ENCODE data around the gene PRMT1. TPM values are rescaled to one million over a fixed set of nuclear protein-coding genes. Genes with fewer than 3 reads are reported as not detected.

Gene PRMT1
- total RNA-seq, 4 donors from 2014 or later: 102 to 191 (median 144) TPM

DNA sequence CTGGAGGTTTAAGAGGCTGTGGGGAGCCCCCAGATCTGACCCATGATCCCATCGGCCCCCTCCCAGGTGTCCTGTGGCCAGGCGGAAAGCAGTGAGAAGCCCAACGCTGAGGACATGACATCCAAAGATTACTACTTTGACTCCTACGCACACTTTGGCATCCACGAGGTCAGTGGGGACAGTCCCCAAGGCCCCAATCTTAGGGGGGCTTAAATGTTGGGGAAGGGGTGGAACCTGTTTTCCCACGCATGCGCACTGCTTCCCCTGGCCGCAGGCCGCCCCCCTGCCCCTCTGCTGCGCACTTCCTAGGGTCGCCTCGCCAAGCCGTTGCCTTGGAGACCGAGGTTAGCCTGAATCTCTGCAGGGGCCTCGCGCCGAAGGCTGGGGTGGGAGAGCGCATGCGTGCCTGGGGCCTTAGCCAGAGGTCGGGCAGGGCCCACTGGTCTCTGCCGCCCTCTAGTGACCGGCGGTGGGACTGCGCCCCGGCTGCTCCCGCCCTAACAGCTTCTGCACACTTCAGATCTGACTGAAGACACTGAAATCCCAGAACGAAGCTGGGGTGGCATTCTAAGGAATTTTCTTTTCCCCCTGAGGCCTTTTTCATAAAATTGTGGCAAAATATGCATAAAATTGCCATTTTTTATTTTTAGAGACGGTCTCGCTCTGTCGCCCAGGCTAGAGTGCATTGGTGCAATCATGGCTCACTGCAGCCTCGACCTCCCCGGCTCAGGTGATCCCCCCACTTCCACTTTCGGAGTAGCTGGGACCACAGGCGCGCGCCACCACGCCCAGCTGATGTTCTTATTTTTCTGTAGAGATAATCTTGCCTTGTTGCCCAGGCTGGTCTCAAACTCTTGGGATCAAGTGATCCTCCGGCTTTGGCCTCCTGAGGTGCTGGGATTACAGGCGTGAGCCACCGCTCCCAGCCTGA is 3.6 kb downstream of the PRMT1 start:
- peak; percentile 94 for DNase-seq (ENCODE audit: extremely low spot score)
- Histone ChIP-seq H3K4me3 (peak overlapping the region; percentile 35 to 48 (median 36)), H3K27ac (replicated peaks in 1 of 4) (peak overlapping the region; percentile 62 to 96 (median 67))

DNA sequence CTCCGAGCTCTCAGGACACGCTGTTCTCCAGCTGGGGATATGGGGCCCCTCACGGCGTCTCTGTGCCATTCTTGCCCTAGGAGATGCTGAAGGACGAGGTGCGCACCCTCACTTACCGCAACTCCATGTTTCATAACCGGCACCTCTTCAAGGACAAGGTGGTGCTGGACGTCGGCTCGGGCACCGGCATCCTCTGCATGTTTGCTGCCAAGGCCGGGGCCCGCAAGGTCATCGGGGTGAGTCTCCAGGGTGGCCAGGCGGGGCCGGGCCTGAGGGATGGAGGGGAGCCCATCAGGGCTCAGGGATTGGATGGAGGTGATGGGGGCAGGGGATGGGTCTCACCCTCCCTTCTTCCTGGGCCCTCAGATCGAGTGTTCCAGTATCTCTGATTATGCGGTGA is 4.8 kb downstream of the PRMT1 start:
- H3K27me3 ChIP-seq: no peaks in the 10 kb centered on the region
- WGBS: 91% methylated on average over 19 of the region's 19 CpGs
- H3K9me3 ChIP-seq: no peaks in the 10 kb centered on the region
- no peak for DNase-seq (ENCODE audit: extremely low spot score)
- no peak for TF ChIP-seq POLR2AphosphoS5 (IDR thresholded peaks at IDR 0.05)
- no peak for TF ChIP-seq EP300 (IDR thresholded peaks at IDR 0.05)
- TF ChIP-seq POLR2A (IDR thresholded peaks at IDR 0.05; ENCODE audit: low read depth): no peak
- TF ChIP-seq, protein P1, sequence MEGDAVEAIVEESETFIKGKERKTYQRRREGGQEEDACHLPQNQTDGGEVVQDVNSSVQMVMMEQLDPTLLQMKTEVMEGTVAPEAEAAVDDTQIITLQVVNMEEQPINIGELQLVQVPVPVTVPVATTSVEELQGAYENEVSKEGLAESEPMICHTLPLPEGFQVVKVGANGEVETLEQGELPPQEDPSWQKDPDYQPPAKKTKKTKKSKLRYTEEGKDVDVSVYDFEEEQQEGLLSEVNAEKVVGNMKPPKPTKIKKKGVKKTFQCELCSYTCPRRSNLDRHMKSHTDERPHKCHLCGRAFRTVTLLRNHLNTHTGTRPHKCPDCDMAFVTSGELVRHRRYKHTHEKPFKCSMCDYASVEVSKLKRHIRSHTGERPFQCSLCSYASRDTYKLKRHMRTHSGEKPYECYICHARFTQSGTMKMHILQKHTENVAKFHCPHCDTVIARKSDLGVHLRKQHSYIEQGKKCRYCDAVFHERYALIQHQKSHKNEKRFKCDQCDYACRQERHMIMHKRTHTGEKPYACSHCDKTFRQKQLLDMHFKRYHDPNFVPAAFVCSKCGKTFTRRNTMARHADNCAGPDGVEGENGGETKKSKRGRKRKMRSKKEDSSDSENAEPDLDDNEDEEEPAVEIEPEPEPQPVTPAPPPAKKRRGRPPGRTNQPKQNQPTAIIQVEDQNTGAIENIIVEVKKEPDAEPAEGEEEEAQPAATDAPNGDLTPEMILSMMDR (IDR thresholded peaks at IDR 0.05): no peak
- H3K4me3 ChIP-seq: no peak overlapping the region
- peaks cover 48 to 64% (median 59%) of the 10 kb centered on the region in 4 donors for H3K36me3 ChIP-seq
- intact Hi-C loops (cut with DNase I): no loop called here
- H3K27ac ChIP-seq (replicated peaks in 1 of 4): no peak overlapping the region
- peaks cover 38 to 45% (median 40%) of the 10 kb centered on the region in 4 donors for H3K4me1 ChIP-seq

More for the DNA sequence above, 3.6 kb downstream of the PRMT1 start:
- H3K27me3 ChIP-seq: no peaks in the 10 kb centered on the region
- 44% methylated on average over 25 of the region's 40 CpGs for WGBS
- intact Hi-C loops (cut with DNase I): no loop called here
- H3K9me3 ChIP-seq: no peaks in the 10 kb centered on the region
- H3K4me1 ChIP-seq: peaks cover 39 to 51% (median 45%) of the 10 kb centered on the region in 4 donors
- H3K36me3 ChIP-seq: peaks cover 37 to 52% (median 48%) of the 10 kb centered on the region in 4 donors
- TF ChIP-seq, protein P1 (IDR thresholded peaks at IDR 0.05): peak in 2 of 3 experiments; percentile 99 to 100
- TF ChIP-seq POLR2AphosphoS5 (IDR thresholded peaks at IDR 0.05) (peak in 1 of 2 donors; percentile 81), EP300 (IDR thresholded peaks at IDR 0.05) (no peak), POLR2A (IDR thresholded peaks at IDR 0.05; ENCODE audit: low read depth) (no peak)

DNA sequence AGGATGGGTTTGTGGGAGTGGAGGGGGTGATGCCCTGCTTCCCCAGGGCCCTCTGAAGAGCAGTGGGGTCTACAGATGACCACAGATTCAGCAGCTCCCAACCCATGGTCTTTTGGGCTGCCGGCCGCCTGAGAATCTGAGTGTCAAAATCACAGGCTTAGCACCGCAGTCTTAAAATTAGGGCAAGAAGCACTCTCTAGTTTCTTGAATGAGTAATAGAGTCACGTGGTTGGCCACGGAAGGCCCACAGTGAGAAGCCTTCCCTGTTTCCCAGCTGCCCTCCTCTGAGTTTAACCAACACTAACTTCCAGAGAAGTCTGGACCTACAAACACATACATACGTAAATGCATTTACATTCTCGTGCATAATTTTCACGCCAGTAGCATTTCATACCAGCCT is 5.2 kb downstream of the PRMT1 start:
- Histone ChIP-seq H3K4me3 (no peak overlapping the region), H3K27me3 (no peaks in the 10 kb centered on the region), H3K4me1 (peaks cover 38 to 45% (median 42%) of the 10 kb centered on the region in 4 donors), H3K27ac (replicated peaks in 1 of 4) (no peak overlapping the region), H3K9me3 (no peaks in the 10 kb centered on the region), H3K36me3 (peaks cover 52 to 68% (median 63%) of the 10 kb centered on the region in 4 donors)
- DNase-seq (ENCODE audit: extremely low spot score): no peak
- WGBS: 83% methylated on average over 8 of the region's 8 CpGs
- TF ChIP-seq POLR2AphosphoS5 (IDR thresholded peaks at IDR 0.05) (no peak), EP300 (IDR thresholded peaks at IDR 0.05) (no peak), POLR2A (IDR thresholded peaks at IDR 0.05; ENCODE audit: low read depth) (no peak)
- TF ChIP-seq, protein P1 (IDR thresholded peaks at IDR 0.05): no peak
- intact Hi-C loops (cut with DNase I): no loop called here

DNA sequence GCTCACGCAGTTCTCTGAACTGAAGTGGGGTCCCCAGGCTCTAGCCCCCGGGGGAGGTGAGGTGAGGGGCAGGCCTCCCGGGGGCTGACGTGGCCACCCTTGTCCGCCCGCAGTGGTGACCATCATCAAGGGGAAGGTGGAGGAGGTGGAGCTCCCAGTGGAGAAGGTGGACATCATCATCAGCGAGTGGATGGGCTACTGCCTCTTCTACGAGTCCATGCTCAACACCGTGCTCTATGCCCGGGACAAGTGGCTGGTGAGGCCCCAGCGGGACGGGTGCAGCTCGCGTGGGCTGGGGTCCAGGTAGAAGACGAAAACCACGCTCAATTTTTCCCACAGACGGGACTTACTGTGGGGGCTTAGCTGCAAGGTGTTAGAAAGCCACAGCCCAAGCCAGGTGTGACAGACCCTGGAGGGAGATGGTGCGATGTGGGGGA is 6.8 kb downstream of the PRMT1 start:
- H3K27ac ChIP-seq (replicated peaks in 1 of 4): no peak overlapping the region
- H3K9me3 ChIP-seq: no peaks in the 10 kb centered on the region
- intact Hi-C loops (cut with DNase I): no loop called here
- H3K4me1 ChIP-seq: peaks cover 26 to 46% (median 29%) of the 10 kb centered on the region in 4 donors
- H3K36me3 ChIP-seq: peaks cover 52 to 80% (median 72%) of the 10 kb centered on the region in 4 donors
- TF ChIP-seq EP300 (IDR thresholded peaks at IDR 0.05) (no peak), POLR2AphosphoS5 (IDR thresholded peaks at IDR 0.05) (no peak)
- TF ChIP-seq, protein P1 (IDR thresholded peaks at IDR 0.05): no peak
- 86% methylated on average over 12 of the region's 18 CpGs for WGBS
- H3K27me3 ChIP-seq: peaks cover 0 to 3% (median 0%) of the 10 kb centered on the region in 4 donors
- H3K4me3 ChIP-seq: no peak overlapping the region
- DNase-seq (ENCODE audit: extremely low spot score): no peak

Measured in esophagus muscularis mucosa (tissue), 4 donors.